HG03565 (cell line): ENCODE measurements around the gene MARCHF9.
"Not testable (repeated sequence)": the region's sequence is repeated elsewhere in the genome, so short reads cannot be mapped to it uniquely, and the experiment has no call there.

ENCODE experiments used
- ATAC-seq: cut with Tn5 transposase; IDR thresholded peaks from one replicate; pipeline ENCODE4 v1.9.1; 2021; ENCODE audit warnings: mild to moderate bottlenecking, moderate library complexity; ENCODE audit not compliant: unreplicated experiment

Gene MARCHF9

DNA sequence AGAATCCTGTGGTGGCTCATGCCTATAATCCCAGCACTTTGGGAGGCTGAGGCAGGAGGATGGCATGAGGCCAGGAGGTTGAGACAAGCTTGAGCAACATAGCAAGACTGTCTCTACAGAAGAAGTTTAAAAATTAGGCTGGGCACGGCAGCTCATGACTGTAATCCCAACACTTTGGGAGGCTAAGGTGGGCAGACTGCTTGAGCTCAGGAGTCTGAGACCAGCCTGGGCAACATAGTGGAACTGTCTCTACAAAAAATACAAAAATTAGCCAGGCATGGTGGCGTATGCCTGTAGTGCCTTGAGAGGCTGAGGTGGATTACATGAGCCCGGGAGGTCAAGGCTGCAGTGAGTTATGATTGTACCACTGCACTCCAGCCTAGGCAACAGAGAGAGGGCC, 13.0 kb downstream of the MARCHF9 start:
- no peak for ATAC-seq

DNA sequence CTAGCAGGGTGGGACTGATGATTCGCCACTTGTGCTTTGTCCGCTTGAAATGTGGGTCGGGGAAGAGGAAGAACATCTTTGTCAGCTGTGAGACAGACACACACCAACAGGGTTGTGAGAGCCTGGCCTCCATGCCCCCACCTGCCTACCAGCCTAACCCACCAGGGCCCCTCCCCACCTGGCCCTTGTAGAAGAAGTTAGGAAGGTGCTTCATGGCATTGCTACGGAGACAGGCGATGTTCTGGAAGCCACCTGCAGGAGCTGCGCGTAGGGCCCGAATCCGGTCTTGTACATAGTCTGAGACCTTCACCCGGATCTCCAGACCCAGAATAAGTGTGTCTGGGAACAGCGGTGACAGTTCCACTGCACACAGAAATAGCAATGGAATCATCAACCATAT, 14.7 kb downstream of the MARCHF9 start:
- no peak for ATAC-seq

DNA sequence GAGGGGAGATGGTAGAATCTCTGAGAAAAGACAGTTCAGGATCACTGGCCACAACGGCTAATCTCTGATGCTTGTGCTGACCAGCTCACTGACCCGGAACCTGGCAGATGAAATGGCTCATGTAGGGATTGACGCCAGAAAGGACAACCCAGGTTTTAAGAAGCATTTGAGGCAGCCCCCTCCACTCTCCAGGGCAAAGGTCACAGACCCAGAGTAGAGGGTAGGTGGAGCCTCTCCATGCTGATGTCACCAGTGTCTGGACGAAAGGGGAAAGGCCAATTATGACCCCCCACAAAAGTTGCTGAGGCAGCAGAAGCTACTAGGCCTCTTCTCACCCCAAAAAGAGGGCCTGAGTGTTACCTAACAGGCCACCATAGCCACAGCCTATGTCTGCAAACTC, 15.8 kb downstream of the MARCHF9 start:
- no peak for ATAC-seq

DNA sequence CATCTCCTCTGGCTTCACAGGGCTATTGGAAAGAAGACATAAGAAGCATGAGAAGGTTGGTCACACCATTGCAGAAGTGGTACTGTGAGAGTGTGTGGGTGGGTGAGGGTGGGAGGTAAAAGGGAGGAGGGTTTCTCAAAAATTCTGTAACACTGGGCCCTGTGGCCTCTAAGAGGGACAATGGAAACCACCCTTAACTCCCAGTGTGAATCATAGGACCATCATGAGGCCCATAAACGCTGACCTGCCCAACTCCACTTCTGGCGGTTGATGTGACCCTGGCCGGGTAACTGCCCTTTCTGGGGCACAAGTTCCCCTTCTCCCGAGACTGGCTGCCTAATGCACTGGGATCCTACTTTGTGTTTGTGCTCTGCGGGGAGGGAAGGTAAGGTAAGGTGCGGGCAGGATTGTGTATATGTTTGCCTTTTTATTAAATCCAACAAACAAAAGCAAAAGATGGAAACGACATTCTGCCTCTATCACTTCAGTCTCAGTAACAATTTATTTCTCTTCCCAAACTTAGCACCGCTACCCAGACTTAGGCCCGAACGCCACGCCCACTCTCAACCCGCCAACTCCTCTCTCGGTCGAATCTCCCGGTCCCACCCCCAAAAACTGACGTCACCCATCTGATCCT, 16.5 kb downstream of the MARCHF9 start:
- peak; percentile 55 for ATAC-seq

DNA sequence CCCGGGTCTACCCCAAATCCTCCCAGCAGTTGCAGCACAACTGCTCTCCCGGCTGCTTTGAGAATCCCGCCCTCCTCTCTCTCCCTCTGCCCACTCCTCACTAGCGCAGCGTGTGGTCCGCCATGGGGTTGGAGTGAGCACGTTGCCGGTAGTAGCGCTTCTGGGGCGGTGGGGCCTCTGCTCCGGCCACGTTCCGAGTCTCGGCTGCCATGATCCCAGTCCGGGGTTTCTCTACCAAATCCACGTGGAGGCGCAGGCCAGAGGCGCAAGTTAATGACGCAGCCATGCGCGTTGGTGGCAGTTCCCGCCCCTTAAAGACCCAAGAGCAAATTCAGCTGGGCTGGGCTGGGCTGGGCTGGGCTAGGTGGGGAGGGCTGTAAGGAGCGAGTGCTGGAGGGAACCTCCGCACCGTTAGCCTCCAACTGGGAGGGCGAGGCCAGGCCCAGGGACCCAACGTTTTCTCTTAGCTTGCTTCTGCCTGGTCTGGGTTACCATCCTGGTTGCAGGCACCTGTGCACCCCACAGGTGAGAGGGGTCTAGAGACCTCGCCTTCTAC, 17.0 kb downstream of the MARCHF9 start, which contains the start of gene METTL1:
METTL1 (minus strand) TSS at position 233 of the 556 bp plus-strand sequence; CDS start at position 211, 22 bp downstream.
- peak; percentile 77 for ATAC-seq

DNA sequence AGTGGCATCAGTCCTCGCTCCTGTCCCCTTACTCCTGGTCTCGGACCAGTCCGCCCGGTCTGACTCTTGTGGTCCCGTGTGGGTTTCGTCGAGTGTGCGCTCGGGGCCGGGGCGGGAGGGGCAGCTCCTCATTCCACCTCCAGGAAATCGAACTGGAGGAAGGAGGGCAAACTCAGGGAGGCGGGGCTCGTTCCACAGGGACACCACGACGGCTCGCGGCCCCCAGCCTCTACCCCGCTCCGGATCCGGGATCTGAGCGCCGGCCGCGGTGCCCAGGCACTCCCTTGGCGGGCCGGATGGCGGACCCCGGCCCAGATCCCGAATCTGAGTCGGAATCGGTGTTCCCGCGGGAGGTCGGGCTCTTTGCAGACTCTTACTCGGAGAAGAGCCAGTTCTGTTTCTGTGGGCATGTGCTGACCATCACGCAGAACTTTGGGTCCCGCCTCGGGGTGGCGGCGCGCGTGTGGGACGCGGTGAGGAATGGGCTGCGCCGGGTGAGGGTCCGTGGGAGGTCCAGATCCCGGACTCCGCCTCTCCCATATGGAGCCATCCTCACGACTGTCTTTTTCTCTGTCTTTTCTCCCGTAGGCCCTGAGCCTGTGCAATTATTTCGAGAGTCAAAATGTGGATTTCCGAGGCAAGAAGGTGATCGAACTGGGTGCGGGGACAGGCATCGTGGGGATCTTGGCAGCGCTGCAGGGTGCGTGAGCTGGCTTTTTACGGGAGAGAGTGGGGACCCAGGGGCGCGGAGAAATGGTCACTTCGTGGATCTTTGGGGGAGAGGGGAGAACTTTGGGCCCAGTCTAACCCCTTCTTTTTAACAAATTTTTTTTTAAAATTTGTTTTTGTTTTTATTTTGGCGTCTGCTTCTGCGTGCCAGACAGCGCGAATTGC, 17.8 kb downstream of the MARCHF9 start, which contains the start of gene EEF1AKMT3:
EEF1AKMT3 (plus strand) TSS at position 186 of the 894 bp plus-strand sequence; CDS start at position 297, 111 bp downstream.
- peak; percentile 19 for ATAC-seq

DNA sequence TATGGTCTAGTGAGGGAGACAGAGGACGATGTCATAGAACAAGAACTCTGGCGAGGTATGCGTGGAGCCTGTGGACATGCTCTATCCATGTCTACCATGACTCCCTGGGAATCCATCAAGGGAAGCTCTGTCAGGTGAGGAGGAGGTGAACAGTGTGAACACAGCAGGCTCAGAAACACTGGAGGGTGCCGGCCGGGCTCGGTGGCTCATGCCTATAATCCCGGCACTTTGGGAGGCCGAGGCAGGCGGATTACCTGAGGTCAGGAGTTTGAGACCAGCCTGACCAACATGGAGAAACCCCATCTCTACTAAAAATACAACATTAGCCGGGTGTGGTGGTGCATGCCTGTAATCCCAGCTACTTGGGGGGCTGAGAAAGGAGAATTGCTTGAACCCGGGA, 19.7 kb downstream of the MARCHF9 start:
- not testable (repeated sequence) for ATAC-seq

DNA sequence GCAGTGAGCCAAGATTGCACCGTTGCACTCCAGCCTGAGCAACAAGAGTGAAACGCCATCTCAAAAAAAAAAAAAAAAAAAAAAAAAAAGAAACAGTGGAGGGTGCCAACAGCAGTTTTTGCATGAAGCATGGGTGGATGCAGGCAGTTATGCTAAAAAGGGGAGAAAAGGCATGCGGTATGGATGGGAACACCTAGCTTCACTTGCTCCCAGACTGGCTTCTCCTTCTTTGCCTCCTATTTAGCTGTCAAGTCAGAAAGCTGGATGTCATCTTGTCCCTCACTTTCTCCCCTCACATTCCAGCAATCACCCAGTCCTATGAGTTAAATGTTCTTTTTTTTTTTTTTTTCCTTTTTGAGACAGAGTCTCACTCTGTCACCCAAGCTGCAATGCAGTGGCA, 20.1 kb downstream of the MARCHF9 start:
- ATAC-seq = no peak

DNA sequence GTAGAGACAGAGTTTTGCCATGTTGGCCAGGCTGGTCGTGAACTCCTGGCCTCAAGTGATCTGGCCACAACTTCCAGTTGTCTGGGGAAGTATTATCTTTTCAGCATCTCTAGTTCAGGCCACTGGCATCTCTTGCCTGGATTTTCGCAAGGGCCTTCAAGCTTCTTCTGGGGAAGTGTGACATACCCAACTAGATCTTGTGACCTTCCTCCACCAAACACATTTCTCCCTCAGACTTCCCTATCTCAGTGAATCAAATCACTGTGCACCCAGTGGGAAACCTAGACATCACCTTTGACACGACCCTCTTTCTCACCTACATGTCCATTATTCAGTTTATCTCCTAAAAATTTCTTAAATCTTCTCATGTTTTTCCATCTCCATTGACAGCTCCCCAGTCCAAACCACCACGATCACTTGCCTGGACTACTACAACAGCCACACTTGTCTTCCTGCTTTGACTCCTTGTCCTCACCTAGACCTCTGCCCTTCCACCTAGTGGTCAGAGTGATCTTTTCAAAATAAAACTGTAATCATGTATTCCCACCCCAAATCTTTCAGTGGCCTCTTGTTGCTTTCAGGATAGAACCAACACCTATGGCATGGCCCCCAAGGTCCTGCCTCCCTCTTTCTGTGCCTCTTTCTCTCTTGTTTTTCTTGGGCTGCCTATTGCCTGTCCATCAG, 20.8 kb downstream of the MARCHF9 start:
- no peak for ATAC-seq

DNA sequence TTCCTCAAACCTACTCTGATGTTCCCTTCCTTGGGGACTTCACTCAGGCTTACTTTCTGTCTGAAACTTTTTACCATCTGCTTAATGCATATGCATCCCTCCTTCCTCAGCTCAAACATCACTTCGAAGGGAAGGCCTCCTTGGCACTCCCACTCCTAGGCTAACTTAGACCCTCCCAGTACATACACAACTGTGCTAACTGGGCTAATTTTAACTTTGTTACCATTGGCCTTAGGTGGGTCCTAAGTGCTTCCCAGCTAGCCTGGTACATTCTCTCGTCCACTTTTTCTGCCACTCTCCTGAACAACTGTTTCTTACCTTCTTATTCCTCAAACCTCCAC, 21.3 kb downstream of the MARCHF9 start:
- ATAC-seq = no peak

DNA sequence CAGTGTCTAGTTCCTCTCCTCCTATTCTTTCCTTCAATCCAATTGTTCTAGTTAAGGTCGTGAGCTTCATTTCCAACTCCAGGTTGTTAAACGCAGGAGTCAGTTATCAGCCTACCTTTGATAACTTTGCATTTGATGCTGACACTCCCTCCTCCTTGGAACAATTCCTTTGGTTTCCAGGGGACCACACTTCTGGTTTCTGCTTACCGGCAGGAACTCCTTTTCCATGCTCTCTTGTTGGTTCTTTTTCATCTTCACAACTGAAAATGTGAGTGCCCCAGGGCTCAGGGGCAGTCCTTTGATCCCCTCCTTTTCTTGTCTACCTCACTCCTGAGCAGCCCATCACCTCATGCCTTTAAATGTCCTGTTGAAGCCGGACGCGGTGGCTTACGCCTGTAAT, 22.5 kb downstream of the MARCHF9 start:
- no peak for ATAC-seq

DNA sequence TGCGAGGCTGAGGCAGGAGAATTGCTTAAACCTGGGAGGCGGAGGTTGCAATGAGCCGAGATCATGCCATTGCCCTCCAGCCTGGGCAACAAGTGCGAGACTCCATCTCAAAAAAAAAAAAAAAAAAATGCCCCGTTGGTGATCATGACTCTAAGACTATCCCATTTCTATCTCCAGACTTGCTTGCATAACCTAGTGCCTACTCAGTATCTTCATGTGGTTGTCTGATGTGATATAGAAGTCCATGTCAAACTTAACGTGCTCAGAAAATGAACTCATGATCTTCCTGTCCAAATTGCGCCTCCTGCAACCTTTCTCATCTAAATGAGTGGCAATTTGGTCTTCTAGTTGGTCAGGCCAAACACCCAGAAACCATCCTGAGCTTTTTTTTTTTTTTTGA, 23.0 kb downstream of the MARCHF9 start:
- ATAC-seq = no peak

DNA sequence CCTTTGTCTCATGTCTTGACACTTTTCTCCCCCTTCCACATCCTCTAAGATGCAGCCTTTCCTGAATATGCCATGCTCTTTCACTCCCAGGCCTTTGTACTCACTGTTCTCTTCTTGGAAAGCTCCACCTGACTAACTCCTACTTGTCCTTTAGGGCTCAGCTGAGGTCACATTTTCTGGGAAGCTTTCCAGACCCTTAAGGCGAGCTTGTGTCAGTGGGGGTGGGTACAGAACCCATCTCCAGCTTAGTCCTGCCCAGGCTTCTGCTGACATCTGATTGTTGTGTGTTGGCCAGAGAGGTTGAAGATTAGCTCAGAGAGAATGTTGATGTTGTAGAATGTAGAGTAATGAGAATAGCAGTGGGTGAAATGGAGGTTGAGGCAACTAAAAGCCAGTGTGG, 24.8 kb downstream of the MARCHF9 start:
- ATAC-seq = no peak

DNA sequence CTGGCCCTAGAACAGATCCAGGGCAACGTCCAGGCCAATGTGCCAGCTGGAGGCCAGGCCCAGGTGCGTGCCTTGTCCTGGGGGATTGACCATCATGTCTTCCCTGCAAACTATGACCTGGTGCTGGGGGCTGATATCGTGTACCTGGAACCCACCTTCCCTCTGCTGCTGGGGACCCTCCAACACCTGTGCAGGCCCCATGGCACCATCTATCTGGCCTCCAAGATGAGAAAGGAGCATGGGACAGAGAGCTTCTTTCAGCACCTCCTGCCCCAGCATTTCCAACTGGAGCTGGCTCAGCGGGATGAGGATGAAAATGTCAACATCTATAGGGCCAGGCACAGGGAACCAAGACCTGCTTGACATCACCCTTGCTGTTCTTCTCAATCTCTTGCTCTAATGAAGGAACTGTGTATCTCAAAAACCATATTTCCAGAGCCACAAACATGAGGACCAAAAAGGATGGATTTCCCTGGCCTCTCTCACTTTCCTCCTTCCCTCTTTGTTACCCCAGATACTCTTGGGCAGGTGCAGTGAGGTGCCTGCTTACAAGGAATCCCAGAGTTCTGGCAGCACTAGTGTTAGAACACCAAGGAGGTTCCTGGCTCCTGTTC, 25.5 kb downstream of the MARCHF9 start:
- ATAC-seq = no peak

DNA sequence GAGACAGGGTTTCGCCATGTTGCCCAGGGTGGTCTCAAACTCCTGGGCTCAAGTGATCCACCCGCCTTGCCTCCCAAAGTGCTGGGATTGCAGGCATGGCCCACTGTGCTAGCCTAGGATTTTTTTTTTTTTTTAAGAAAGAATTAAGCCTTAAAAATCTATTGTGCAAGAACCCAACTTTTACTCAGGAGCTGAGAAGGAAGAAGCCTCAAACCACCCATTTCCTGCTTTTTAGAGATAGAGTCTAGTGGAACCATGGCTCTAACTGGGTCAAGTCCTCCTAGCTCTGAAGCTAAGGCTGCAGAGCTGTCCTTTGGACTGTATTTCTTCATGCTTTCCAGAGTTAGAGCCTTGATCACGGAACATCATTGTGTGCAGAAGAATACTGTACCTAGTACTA, 26.3 kb downstream of the MARCHF9 start:
- no peak for ATAC-seq

DNA sequence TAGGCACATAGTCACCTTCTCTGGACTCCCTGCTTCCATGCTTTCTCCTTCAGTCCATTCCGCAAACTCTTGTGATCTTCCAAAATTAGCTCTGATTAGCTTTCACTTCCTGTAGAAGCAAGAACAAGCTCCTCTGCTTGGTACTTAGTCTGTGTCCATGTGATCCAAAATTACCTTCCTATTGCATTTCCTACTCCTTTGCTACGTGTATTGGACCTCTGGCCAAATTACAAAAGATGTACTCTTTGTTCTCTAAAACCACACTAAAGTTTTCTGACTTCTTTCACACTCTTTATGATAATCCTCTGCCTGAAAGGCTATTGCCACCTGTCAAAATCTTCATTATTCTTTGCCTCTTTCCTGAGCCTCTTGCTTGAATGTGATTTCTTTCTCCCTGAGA, 26.9 kb downstream of the MARCHF9 start:
- ATAC-seq = no peak

DNA sequence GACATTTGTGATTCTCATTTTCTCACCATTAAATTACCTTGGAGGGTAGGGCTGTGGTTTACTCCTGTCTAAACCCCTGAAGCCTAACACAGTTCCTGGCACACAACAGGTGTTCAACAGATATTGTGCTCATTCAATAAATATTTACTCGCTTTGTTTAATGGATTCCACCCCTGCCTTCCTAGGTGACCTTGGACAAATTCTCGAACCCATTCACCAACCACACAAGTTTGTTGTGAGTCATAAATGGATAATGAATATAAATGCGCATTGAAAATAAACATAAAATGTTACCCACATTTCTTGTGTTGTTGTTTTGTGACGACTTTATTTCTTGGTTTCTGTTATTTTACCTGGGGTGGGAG, 27.3 kb downstream of the MARCHF9 start:
- no peak for ATAC-seq

DNA sequence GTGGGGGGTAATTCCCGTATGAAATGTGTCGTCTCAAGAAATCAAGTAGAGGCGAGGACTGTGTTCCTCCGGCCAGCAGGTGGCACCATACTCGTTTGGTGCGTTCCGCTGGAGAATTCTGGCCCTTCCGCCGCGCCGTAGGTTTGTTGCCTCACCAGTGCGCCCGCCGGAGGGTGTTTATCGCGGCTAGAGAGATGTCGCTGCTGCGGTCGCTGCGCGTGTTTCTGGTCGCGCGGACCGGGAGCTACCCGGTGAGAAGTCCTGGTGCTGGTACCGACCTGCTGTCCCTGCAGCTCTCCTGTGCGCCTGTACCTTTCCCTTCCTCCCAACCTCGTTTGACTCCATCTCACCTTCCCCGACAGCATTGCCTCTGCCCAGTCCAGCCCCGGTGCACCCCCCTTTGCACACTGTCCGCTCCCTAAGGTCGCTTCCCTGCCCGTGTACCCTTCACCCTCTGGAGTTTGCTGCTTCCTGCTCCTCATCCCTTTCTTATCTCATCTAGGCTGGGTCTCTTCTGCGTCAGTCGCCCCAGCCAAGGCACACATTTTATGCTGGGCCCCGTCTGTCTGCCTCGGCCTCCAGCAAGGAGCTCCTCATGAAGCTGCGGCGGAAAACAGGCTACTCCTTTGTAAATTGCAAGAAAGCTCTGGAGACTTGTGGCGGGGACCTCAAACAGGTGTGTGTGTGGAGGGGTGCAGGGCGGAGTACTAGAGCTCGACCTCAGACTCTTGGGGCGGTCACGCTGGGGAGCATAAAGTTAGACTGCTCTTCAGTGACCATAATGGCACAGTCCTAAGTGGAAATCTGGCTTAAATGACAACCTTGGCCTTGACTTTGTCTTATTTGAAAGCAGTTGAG, 27.9 kb downstream of the MARCHF9 start, which contains the start of gene TSFM:
TSFM (plus strand) TSS at position 180 of the 858 bp plus-strand sequence; CDS start at position 195, 15 bp downstream.
- peak; percentile 59 for ATAC-seq

DNA sequence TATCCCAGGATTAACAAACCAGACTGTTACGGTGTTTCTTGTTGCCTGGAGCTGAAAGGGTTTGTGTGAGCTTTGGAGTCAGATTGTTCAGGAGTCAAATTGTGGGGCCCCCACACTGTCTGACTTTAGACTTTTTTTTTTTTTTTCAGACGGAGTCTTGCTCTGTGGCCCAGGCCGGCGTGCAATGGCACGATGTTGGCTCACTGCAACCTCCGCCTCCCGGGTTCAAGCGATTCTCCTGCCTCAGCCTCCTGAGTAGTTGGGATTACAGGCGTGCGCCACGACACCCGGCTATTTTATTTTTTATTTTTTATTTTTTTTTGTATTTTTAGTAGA, 28.5 kb downstream of the MARCHF9 start:
- ATAC-seq = no peak

DNA sequence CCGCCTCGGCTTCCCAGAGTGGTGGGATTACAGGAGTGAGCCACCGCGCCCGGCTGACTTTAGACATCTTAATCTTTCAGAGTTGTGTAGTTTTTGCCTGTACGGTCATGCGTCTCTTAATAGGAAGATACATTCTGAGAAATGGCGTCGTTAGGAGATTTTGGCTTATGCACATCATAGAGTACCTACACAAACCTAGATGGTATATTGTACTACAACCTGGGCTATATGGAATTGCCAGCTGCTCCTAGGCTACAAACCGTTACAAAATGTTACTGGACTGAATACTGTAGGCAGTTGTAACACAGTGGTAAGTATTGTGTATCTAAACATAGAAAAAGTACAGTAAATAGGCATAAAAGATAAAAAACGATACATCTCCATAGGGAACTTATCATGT, 29.0 kb downstream of the MARCHF9 start:
- no peak for ATAC-seq
